Panc1 (cell line): Measurements from ENCODE around the gene COPB1. TPM values are rescaled to one million over a fixed set of nuclear protein-coding genes. Genes with fewer than 3 reads are reported as not detected.

Experiments
- ATAC-seq: fragments of 200-7000 bp; cut with Tn5 transposase; 2 replicates; pipeline ENCODE4 v1.9.1; 2020; ENCODE audit warnings: mild to moderate bottlenecking, moderate library complexity
- BruUV-seq: library from RNA; stranded (reverse); fragments of 400-500 nt; replicated peaks from 2 replicates; lab custom pipeline; 2021; lab: Mats Ljungman, UMichigan
- CTCF ChIA-PET: fragments of 300-600 bp; sonication (Branson Sonifier 250); formaldehyde crosslinking; loops from one replicate; lab custom pipeline; 2022; ENCODE audit warnings: antibody characterized with exemption; lab: Charles Lee
- POLR2A ChIA-PET: fragments of 300-600 bp; sonication (Branson Sonifier 250); formaldehyde crosslinking; loops from one replicate; lab custom pipeline; 2022; ENCODE audit warnings: antibody characterized with exemption; lab: Charles Lee
- DNase-seq: peaks from one replicate; pipeline ENCODE4 v3.0.0-alpha.2; 2010; ENCODE audit warnings: low read depth, low spot score
- H3K27ac ChIP-seq: 2 replicates; pipeline ENCODE4 v1.5.1; 2011; ENCODE audit warnings: mild to moderate bottlenecking, low read length, inconsistent platforms
- H3K27me3 ChIP-seq: fragments of 200-500 bp; sonication (Bioruptor generic); 2 replicates; pipeline ENCODE4 v1.6.0; 2014; ENCODE audit warnings: low read length, inconsistent platforms; ENCODE audit not compliant: control insufficient read depth, insufficient read depth
- H3K36me3 ChIP-seq: fragments of 200-500 bp; sonication (Bioruptor generic); 2 replicates; pipeline ENCODE4 v1.5.1; 2014; ENCODE audit warnings: inconsistent platforms, mild to moderate bottlenecking, low read length, moderate library complexity; ENCODE audit not compliant: control insufficient read depth, insufficient read depth
- H3K4me1 ChIP-seq: 2 replicates; pipeline ENCODE4 v1.5.1; 2011; ENCODE audit warnings: inconsistent platforms, mild to moderate bottlenecking, low read length, moderate library complexity; ENCODE audit not compliant: control insufficient read depth, insufficient read depth
- H3K4me3 ChIP-seq, 2 experiments: 2 replicates each; pipeline ENCODE4 v1.5.1; 2011 to 2012; ENCODE audit warnings: low read depth in 2 of 2, low read length in 2 of 2, mild to moderate bottlenecking in 2 of 2, inconsistent platforms in 1 of 2, moderate library complexity in 1 of 2
- H3K9me3 ChIP-seq: fragments of 200-500 bp; sonication (Bioruptor generic); 2 replicates; pipeline ENCODE4 v1.5.1; 2014; ENCODE audit warnings: low read depth, mild to moderate bottlenecking, inconsistent platforms, low read length, moderate library complexity; ENCODE audit not compliant: control insufficient read depth, insufficient read depth
- CTCF ChIP-seq: fragments of 450-650 bp; IDR thresholded peaks from 2 replicates; pipeline ENCODE4 v1.5.1; 2017; ENCODE audit warnings: mild to moderate bottlenecking
- POLR2AphosphoS5 ChIP-seq: IDR thresholded peaks from 2 replicates; pipeline ENCODE4 v1.6.1; 2012; ENCODE audit warnings: mild to moderate bottlenecking, low read depth, low read length, moderate library complexity
- REST ChIP-seq, 2 experiments: IDR thresholded peaks; 2 replicates each; pipeline ENCODE4 v1.6.1; 2011 to 2012; ENCODE audit warnings: low read depth in 2 of 2, control low read depth in 1 of 2, low read length in 1 of 2, mild to moderate bottlenecking in 1 of 2, moderate library complexity in 1 of 2; ENCODE audit not compliant: insufficient read depth in 1 of 2
- SIN3A ChIP-seq: IDR thresholded peaks from 2 replicates; pipeline ENCODE4 v1.6.1; 2012; ENCODE audit warnings: low read depth, mild to moderate bottlenecking, low read length, moderate library complexity, borderline replicate concordance; ENCODE audit not compliant: insufficient read depth
- TCF7L2 ChIP-seq: IDR thresholded peaks from 2 replicates; pipeline ENCODE4 v1.6.1; 2011; ENCODE audit warnings: mild to moderate bottlenecking, low read depth, low read length, inconsistent platforms
- in situ Hi-C: cut with HindIII; loops from 2 replicates; pipeline ENCODE4 v1.10.0; 2016; ENCODE audit warnings: low sequenced_read_pairs, low pct_unique_long_range_greater_than_20kb
- intact Hi-C: fragments of 100-400 bp; cut with micrococcal nuclease; formaldehyde crosslinking; loops from one replicate; pipeline ENCODE4 v1.10.0; 2022; ENCODE audit not compliant: unreplicated experiment
- total RNA-seq: library from RNA; stranded (reverse); gene quantifications from one replicate; pipeline ENCODE4 v1.2.1, GENCODE V29; 2021; ENCODE audit not compliant: unreplicated experiment

Gene COPB1
- total RNA-seq, 1 experiment from 2014 or later, result 123 TPM

DNA sequence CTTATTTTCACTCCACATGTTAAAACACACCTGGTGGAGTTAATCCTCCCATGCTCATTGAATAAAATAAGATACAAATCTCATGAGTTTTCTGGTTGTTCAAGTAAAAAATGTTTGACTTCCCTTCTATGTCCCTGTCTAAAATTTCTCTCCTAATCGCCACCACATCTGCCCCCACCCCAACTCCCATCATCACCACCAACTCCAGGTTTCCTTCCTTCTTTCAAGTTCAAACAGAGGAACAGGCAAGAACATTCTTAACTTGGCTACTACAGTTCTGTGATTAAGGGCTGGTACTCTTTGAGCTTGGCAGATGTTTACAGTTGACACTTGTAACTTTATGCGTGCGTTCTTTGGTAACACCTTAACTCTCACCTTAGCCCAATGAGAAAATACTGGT is 29.7 kb upstream of the COPB1 start:
- TF ChIP-seq CTCF (no peak), SIN3A (no peak), POLR2AphosphoS5 (no peak), TCF7L2 (no peak), REST (IDR thresholded peaks at IDR 0.05; ENCODE audit: insufficient read depth in 1 of 2, low read depth in 2 of 2, low read length in 1 of 2) (no peak)
- intact Hi-C loops, result loop anchor here (10.0 kb wide), 1 partner anchor 545 kb away; the partner anchor contains the start of gene CALCB
- no TSS peak for BruUV-seq
- no peak for ATAC-seq
- Histone ChIP-seq H3K36me3 (no peaks in the 10 kb centered on the region), H3K27ac (no peak overlapping the region), H3K4me1 (no peaks in the 10 kb centered on the region), H3K27me3 (no peaks in the 10 kb centered on the region), H3K9me3 (no peaks in the 10 kb centered on the region), H3K4me3 (no peak overlapping the region)
- no peak for DNase-seq
- ChIA-PET CTCF (no interaction called here), POLR2A (no interaction called here)
- in situ Hi-C loops, result no loop called here

GRCh38 chr11:14522801-14523200 is 23.2 kb upstream of the COPB1 start:
- Histone ChIP-seq H3K4me1 (peaks cover 11% of the 10 kb centered on the region; the same call in 1 of the 2 replicates), H3K27me3 (no peaks in the 10 kb centered on the region), H3K36me3 (peaks cover 5% of the 10 kb centered on the region; the same call in 1 of the 2 replicates), H3K9me3 (no peaks in the 10 kb centered on the region), H3K27ac (no peak overlapping the region), H3K4me3 (no peak overlapping the region)
- BruUV-seq, result no TSS peak
- no peak for DNase-seq
- ATAC-seq, result no peak
- intact Hi-C loops (loop anchor here (5.0 to 10.0 kb wide), 3 partner anchors 120 to 552 kb away; partner anchors contain the start of genes CALCB, CYP2R1 and PDE3B), in situ Hi-C loops (no loop called here)
- POLR2A ChIA-PET, result no interaction called here
- CTCF ChIA-PET, result no interaction called here
- no peak for TF ChIP-seq TCF7L2
- TF ChIP-seq SIN3A, result no peak
- no peak for TF ChIP-seq POLR2AphosphoS5
- no peak for TF ChIP-seq REST (IDR thresholded peaks at IDR 0.05; ENCODE audit: insufficient read depth in 1 of 2, low read depth in 2 of 2, low read length in 1 of 2)
- no peak for TF ChIP-seq CTCF
